VCaP (cell line): Measurements from ENCODE around the gene SLC25A34.
A peak's percentile ranks its signal among the peaks of the same experiment; 100 is the strongest.

ENCODE experiments used
- H3K27ac ChIP-seq: fragments of 450-650 bp; 2 replicates; pipeline ENCODE4 v1.5.1; 2017
- TF ChIP-seq, protein P1 (sequence below): fragments of 450-650 bp; conservative IDR thresholded peaks from 2 replicates; pipeline ENCODE4 v1.5.1; 2017; ENCODE audit warnings: mild to moderate bottlenecking, moderate library complexity

The SLC25A34 gene

DNA sequence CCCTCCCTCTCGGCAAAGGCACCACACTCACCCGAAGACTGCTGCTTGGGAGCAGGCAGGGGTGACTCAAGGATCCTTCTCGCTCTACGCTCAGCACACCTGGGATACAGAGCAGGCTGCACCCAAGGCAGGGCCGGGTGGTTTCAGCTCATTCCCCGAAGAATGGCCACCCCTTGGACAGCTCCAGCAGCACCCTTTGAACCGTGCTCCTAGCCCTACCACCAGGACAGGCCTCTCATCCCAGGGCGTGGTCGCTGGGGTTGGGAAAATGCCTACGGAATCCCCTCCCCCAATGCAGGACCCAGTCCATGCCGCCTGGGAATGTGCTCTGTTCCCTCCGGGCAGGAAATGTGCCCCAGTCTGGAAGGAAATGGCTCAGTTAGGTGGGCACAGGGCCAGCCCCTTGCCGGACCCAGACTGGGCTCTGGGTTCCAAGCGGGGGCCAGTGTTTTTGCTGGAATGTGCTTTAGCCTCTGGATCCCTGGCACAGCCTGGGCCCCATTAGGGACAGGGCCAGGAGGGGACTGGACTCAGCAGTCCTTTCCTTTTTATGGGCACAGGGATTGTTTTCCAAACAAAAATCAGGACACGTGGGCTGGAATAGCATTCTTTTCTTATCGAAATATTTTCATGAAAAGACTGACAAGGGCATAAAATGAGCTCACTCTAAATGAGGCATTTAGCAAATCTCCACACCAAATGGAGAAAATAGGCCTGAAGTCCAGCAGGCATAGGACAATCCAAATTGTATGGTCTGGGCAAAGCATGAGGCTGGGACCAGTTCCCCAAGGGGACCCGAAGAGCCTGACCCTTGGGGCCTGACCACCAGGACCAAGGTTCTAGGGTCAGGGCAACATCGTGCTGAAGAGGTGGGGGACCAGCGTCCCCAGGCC lies 13.6 kb downstream of the SLC25A34 start:
- no peak overlapping the region for H3K27ac ChIP-seq
- TF ChIP-seq, protein P1, sequence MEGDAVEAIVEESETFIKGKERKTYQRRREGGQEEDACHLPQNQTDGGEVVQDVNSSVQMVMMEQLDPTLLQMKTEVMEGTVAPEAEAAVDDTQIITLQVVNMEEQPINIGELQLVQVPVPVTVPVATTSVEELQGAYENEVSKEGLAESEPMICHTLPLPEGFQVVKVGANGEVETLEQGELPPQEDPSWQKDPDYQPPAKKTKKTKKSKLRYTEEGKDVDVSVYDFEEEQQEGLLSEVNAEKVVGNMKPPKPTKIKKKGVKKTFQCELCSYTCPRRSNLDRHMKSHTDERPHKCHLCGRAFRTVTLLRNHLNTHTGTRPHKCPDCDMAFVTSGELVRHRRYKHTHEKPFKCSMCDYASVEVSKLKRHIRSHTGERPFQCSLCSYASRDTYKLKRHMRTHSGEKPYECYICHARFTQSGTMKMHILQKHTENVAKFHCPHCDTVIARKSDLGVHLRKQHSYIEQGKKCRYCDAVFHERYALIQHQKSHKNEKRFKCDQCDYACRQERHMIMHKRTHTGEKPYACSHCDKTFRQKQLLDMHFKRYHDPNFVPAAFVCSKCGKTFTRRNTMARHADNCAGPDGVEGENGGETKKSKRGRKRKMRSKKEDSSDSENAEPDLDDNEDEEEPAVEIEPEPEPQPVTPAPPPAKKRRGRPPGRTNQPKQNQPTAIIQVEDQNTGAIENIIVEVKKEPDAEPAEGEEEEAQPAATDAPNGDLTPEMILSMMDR: no peak

DNA sequence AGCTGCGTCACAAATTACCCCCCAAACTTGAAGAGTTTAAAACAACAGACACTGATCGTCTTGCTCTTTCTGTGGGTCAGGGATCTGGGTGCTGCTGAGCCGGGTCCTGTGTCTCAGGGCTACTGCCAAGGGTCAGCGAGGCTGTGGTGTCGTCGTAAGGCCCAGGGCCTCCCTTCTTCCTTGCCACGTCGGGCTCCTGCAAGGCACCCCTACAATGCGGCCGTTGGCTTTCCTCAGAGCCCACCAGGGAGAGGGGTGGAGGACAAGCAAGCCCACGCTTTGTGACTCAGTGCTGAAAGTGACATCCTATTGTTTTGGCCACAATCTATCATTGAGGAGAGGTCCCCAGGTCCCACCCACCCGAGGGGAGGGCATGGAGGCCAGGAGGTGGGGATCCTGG lies 14.9 kb downstream of the SLC25A34 start:
- H3K27ac ChIP-seq: no peak overlapping the region
- TF ChIP-seq, protein P1: no peak

DNA sequence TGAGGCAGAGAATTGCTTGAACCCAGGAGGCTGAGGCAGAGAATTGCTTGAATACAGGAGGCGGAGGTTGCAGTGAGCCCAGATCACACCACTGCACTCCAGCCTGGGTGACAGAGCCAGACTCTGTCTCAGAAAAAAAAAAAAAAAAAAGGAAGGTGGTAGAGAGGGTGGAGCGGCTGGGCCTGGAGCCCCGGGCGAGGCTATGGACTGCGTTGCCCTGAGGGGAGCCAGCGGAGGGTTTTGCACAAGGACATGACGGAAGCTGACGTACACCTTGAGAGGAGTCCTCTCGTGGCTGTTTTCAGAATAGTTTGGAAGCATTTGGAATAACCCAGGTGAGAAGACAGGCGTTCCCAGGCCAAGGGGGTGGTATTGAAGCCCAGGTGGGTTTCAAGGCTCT lies 15.7 kb downstream of the SLC25A34 start:
- TF ChIP-seq, protein P1: no peak
- no peak overlapping the region for H3K27ac ChIP-seq

DNA sequence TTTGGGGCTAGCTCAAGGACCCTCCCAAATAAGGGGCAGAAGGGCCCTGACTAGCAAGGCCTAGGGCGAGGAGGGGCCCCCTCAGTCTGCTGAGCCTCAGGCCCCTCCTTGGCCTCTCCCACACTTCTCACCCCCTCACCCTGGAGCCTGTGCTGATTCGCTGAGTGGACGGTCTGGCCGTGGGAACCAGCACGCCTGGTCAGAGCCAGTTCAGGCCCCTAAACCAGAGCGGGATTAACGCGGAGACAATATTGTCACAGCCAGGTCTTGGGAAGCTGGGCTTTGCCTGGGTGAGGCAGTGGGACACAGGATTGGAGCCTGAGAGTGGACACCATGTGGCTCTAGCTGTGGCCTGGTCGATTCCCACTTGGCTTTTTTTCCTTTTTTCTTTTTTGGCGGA lies 17.7 kb downstream of the SLC25A34 start:
- TF ChIP-seq, protein P1: no peak

DNA sequence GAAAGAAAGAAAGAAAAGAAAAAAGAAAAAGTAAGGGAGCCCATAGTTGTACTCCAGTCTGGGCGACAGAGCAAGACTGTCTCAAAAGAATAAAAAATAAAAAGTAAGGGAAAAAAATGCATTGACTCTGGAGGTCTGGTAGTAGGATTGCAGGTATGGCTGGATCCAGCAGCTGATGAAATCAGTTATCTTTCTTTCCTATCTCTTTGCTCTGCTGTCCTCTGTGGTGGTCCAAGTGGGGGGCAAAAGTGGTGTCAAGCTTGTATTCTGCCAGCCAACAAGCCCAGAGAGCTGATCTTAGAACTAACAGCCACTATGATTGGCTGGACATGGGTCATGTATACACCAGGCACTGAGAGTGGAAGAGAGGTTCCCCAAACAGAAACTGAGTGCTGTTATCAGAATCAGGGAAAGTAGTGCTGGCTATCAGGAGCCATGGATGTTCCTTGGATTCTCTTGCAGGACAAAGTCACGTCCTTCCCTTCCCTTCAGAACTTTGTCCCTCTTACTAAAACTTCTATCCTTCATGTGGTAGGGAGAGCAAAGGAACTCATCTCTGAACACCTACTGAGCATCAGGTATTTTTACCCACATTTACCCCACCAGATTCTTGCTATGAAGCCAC lies 19.1 kb downstream of the SLC25A34 start:
- TF ChIP-seq, protein P1: no peak
- no peak overlapping the region for H3K27ac ChIP-seq

More for the DNA sequence above, 17.7 kb downstream of the SLC25A34 start:
- H3K27ac ChIP-seq: no peak overlapping the region

DNA sequence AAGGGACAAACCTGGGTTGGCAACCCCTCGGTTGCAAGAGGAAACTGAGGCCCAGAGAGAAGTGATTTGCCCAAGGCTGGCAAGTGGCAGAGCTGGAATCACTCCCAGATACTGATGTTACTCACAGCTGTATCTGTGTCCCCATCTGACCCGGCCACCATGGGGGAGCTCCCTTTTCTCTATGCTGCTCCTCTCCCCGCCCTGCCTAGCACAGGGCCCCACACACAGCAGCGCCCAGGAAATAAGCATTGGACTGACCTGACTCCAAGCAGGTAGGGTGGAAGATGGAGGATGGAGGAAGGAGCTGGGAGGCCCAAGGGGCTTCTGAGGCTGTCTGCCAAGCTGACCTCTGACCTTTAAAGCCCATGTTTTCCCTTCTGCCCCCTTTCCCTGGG lies 19.6 kb downstream of the SLC25A34 start:
- TF ChIP-seq, protein P1: no peak
- H3K27ac ChIP-seq: no peak overlapping the region

DNA sequence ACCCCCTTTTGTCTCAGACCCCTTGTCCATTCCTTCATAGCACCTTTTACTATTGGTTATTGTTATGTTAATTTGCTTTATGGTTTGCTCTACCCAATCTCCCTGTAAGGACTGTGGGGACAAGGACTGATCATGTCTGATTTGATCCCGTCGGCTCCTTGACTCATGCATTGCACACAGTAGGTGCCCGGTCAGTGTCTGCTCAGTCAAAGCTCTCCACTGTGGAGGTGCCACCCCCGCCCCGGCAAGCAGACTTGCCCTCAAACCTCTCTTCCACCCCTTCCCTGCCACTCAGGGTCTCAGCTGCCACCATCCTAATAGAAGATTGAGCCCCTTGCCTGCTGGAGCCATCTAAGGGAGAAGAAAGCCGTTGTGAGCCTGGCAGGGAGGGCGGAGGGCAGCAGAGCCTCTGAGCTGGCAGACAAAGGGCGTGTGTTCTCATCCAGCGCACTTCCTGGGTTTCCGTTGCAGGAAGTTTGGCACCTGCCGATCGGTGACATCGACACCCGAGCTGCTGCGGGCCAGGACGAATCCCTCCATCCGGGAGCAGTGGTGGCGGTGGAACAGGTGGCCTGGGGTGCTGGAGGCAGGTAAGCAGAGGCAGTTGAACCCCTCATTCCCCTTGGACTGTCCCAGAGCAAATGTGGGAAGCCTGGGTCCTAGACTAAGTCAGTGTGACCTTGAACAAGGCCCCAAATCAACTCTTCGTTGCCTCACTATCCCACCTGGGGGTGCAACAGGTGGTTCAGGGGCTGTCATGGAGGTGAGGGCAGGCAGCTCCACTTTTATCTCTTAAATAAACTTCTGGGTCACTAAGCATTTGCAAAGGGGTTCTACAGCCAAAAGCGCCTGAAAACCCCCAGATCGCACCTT lies 20.3 kb downstream of the SLC25A34 start:
- TF ChIP-seq, protein P1: no peak
- peak overlapping the region; percentile 49 for H3K27ac ChIP-seq
